AG04450 (cell line): ENCODE measurements around the gene PPM1F. TPM values are rescaled to one million over a fixed set of nuclear protein-coding genes. Genes with fewer than 3 reads are reported as not detected.

ENCODE experiments used
- CTCF ChIA-PET: fragments of 300-600, 350-600 bp; formaldehyde crosslinking; extraction: SDS; loops from one replicate; lab custom pipeline; 2022; ENCODE audit warnings: antibody characterized with exemption, inconsistent platforms; lab: Charles Lee
- POLR2A ChIA-PET: fragments of 350-600 bp; formaldehyde crosslinking; extraction: SDS; loops from one replicate; lab custom pipeline; 2021; ENCODE audit warnings: antibody characterized with exemption, inconsistent platforms; lab: Yijun Ruan, JAX
- DNase-seq: peaks from one replicate; pipeline ENCODE4 v3.0.0-alpha.2; 2011; ENCODE audit warnings: low read depth, low spot score
- H3K27ac ChIP-seq: one replicate; pipeline ENCODE4 v1.5.1; 2012; ENCODE audit warnings: low read depth, low read length, control low read depth
- H3K27me3 ChIP-seq: one replicate; pipeline ENCODE4 v1.6.0; 2012; ENCODE audit warnings: low read length; ENCODE audit not compliant: control insufficient read depth, insufficient read depth
- H3K4me3 ChIP-seq: 2 replicates; pipeline ENCODE4 v1.5.1; 2011; ENCODE audit warnings: mild to moderate bottlenecking, low read depth, low read length, control low read depth
- H3K9me3 ChIP-seq: 2 replicates; pipeline ENCODE4 v1.5.1; 2012; ENCODE audit warnings: low read length; ENCODE audit not compliant: control insufficient read depth, insufficient read depth
- polyA plus RNA-seq: library from polyadenylated mRNA; depleted of rRNA; stranded (reverse); fragments of >200 nt; gene quantifications from 2 replicates; pipeline ENCODE4 v1.2.3, GENCODE V29; 2011
- TF ChIP-seq, protein P1 (sequence below): IDR thresholded peaks from 2 replicates; pipeline ENCODE4 v1.5.1; 2011; ENCODE audit warnings: low read depth, low read length, control low read depth, inconsistent platforms

The PPM1F gene
- polyA plus RNA-seq, 1 experiment: 17.7 TPM

DNA sequence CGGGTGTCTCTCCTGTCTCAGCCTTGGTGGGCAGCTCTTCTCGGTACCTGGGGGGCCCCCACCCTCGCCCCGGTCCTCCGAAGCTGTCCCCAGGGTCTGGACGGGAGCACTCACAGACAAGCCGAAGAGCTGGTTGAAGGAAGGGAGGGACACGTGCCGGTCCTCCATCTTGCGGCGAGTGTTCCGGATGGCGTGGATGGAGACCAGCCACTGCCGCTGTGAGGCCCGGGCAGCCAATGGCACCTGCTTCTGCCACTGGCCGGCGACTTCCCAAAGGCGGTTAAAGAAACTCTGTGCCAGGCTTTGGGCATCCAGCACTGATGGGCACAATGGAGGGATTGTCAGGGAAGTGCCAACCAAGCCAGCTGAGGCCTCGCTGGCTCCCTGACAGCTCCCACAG is 18.7 kb downstream of the PPM1F start:
- H3K9me3 ChIP-seq: no peaks in the 10 kb centered on the region
- H3K27ac ChIP-seq: no peak overlapping the region
- no peaks in the 10 kb centered on the region for H3K27me3 ChIP-seq
- ChIA-PET CTCF (no interaction called here), POLR2A (no interaction called here)
- no peak overlapping the region for H3K4me3 ChIP-seq
- no peak for DNase-seq
- TF ChIP-seq, protein P1, sequence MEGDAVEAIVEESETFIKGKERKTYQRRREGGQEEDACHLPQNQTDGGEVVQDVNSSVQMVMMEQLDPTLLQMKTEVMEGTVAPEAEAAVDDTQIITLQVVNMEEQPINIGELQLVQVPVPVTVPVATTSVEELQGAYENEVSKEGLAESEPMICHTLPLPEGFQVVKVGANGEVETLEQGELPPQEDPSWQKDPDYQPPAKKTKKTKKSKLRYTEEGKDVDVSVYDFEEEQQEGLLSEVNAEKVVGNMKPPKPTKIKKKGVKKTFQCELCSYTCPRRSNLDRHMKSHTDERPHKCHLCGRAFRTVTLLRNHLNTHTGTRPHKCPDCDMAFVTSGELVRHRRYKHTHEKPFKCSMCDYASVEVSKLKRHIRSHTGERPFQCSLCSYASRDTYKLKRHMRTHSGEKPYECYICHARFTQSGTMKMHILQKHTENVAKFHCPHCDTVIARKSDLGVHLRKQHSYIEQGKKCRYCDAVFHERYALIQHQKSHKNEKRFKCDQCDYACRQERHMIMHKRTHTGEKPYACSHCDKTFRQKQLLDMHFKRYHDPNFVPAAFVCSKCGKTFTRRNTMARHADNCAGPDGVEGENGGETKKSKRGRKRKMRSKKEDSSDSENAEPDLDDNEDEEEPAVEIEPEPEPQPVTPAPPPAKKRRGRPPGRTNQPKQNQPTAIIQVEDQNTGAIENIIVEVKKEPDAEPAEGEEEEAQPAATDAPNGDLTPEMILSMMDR: no peak

DNA sequence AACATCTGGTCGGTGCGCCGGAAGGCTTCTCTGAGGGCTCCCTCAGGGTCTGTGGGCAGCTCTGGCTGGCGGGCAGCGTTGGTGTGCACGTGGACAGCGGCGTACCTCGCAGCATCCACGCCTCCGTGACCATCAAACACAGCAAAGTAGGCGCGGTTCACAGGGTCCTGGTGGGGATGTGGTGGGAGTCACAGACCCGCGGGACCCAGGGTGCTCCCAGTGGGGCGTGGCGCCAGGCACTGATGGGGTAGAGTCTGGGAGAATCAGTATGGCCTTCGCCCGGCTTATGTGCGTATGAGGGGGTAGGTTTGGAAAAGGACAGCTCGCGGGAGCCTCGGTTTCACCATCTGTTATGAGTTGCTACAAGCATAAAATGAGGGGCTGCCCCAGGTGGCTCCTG is 19.2 kb downstream of the PPM1F start:
- POLR2A ChIA-PET: no interaction called here
- CTCF ChIA-PET: no interaction called here
- Histone ChIP-seq H3K9me3 (no peaks in the 10 kb centered on the region), H3K27ac (no peak overlapping the region), H3K27me3 (no peaks in the 10 kb centered on the region), H3K4me3 (no peak overlapping the region)
- no peak for DNase-seq
- TF ChIP-seq, protein P1: no peak

DNA sequence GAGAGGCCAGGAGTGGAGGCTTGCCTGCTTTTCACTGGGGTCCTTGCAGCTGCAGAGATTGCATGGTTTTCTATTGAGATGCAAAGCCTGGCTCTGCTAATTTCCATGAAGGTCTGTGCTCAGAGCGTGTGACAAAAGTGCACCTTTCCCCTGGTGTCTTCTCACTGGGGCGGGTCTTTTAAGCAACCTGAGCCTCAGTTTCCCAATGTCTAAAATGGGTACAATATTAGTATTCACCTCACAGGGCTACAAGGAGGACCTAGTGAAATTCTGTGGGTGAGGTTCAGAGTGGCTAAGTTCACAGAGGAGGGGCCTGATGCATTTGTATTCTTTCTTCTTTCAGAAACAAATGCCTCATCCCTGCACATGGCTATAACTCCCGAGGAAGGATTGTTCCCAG is 20.3 kb downstream of the PPM1F start:
- Histone ChIP-seq H3K9me3 (no peaks in the 10 kb centered on the region), H3K27me3 (no peaks in the 10 kb centered on the region), H3K27ac (no peak overlapping the region), H3K4me3 (no peak overlapping the region)
- DNase-seq: no peak
- POLR2A ChIA-PET: no interaction called here
- CTCF ChIA-PET: no interaction called here
- TF ChIP-seq, protein P1: no peak

DNA sequence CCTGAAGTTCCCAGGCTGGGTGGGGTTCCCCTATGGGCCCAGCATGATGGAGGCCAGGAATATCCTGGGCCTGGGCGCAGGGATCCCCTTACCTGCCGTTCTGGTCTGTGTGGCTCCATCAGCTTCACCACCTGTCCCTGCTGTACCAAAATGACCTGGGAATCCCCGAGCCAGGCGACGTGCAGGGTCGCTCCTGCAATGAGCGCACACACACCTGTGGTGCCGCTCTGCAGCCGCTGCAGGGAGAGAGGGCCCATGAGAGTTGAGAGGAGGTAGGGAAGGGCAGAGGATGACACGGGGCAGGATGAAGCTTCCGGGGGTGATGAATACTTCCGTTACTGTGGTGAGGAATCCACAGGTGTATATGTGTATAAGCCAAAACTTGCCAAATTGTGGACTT is 21.6 kb downstream of the PPM1F start:
- ChIA-PET CTCF (interaction anchor here (0.9 kb wide), 1 partner anchor 9 kb away, joined by 4 read pairs; no protein-coding TSS in a partner anchor), POLR2A (no interaction called here)
- no peak for DNase-seq
- Histone ChIP-seq H3K9me3 (no peaks in the 10 kb centered on the region), H3K27me3 (no peaks in the 10 kb centered on the region), H3K4me3 (no peak overlapping the region), H3K27ac (no peak overlapping the region)
- TF ChIP-seq, protein P1: no peak

DNA sequence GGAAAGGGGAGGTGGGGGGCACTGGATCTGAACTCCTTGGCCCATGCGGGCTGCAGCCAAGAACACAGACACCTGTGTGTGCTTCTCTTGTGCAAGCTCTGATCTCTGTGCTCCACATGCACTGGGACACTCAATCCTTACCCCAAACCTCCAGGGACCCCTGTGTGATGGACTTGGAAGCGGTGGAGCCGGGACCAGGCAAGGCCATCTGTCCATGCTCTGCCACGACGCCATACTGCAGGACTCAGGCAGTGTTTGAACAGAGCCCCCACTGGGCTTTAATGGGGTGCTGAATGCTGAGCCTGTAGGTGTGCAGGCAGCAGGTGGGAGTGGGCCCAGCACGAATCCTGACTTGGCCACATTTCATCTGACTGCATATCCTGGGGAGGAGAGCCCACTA is 23.4 kb downstream of the PPM1F start:
- DNase-seq: no peak
- Histone ChIP-seq H3K4me3 (no peak overlapping the region), H3K27me3 (no peaks in the 10 kb centered on the region), H3K27ac (no peak overlapping the region), H3K9me3 (no peaks in the 10 kb centered on the region)
- TF ChIP-seq, protein P1: no peak
- CTCF ChIA-PET: no interaction called here
- POLR2A ChIA-PET: interaction anchor here (0.6 kb wide), 1 partner anchor 70 kb away, joined by 3 read pairs; no protein-coding TSS in a partner anchor
